ENCODE measurements around the gene SHISAL1.

The SHISAL1 gene

DNA sequence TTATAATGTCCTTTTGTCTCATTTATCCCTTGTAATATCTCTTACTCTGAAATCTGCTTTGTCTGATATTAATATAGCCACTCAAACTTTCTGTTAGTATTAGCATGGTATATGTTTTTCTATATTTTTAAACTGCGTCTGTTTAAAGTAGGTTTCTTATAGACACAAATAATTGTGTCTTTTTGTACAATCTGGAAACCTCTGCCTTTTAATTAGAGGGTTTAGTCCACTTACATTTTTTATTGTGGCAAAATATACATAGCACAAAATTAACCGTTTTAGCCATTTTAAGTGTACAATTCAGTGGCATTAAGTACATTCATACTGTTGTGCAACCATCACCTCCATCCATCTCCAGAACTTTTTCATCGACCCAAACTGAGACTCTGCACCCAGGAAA is 103.4 kb downstream of the SHISAL1 start:
- no peak overlapping the region for H3K4ac ChIP-seq (ENCODE audit: low read depth, low read length)

DNA sequence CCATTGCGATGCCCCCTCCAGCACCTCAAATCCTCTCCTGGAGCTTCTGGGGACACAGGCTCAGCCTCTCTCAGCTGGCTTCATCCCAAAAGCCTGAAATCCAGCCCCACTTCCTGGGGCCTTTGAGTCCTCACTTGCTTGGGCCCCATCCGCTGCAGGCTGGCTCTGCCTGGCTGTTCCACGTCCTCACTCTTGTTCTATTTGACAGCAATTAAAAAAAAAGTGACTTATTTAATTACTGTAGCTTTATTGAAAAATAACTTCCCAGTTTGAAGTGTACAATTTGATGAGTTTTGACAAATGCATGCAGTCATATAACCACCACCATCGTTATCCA is 104.8 kb downstream of the SHISAL1 start:
- Histone ChIP-seq H3K4me3 (ENCODE audit: low read depth, low read length) (no peak overlapping the region), H2AFZ (ENCODE audit: insufficient read depth, low read length, poor library complexity) (no peak overlapping the region), H3K18ac (ENCODE audit: low read length) (no peak overlapping the region), H3K4me1 (ENCODE audit: control insufficient read depth in 1 of 2, insufficient read depth in 2 of 2, low read length in 2 of 2) (no peaks in the 10 kb centered on the region), H2BK12ac (ENCODE audit: low read length) (no peak overlapping the region), H3K27ac (ENCODE audit: low read depth, low read length) (no peak overlapping the region), H2BK5ac (ENCODE audit: low read depth, low read length, poor library complexity) (no peak overlapping the region), H3K4ac (ENCODE audit: low read depth, low read length) (no peak overlapping the region), H3K4me2 (ENCODE audit: low read length) (no peak overlapping the region), H3K14ac (ENCODE audit: low read length) (no peak overlapping the region), H3K9ac (ENCODE audit: low read length) (no peak overlapping the region), H3K36me3 (ENCODE audit: control insufficient read depth in 1 of 2, insufficient read depth in 2 of 2, low read length in 2 of 2) (no peaks in the 10 kb centered on the region), H2AK5ac (ENCODE audit: low read length) (no peak overlapping the region), H4K91ac (ENCODE audit: low read depth, low read length) (no peak overlapping the region), H3K79me1 (ENCODE audit: low read length) (no peaks in the 10 kb centered on the region), H3K79me2 (ENCODE audit: control insufficient read depth, insufficient read depth, low read length, poor library complexity) (no peaks in the 10 kb centered on the region), H4K12ac (ENCODE audit: low read depth, low read length) (no peak overlapping the region), H3K27me3 (ENCODE audit: insufficient read depth, low read length) (no peaks in the 10 kb centered on the region), H4K8ac (ENCODE audit: low read depth, low read length) (no peak overlapping the region), H3K23ac (ENCODE audit: low read length) (no peak overlapping the region), H2BK120ac (ENCODE audit: insufficient read depth, low read length, poor library complexity) (no peak overlapping the region), H3K9me3 (ENCODE audit: insufficient read depth, low read depth, low read length) (no peaks in the 10 kb centered on the region)
- WGBS (ENCODE audit: extremely low coverage, insufficient coverage, insufficient read length), result no CpG with 5 or more reads among the region's 4 CpGs
- DNase-seq, result no peak

More for the DNA sequence above, 103.4 kb downstream of the SHISAL1 start:
- no peak for DNase-seq
- Histone ChIP-seq H2BK5ac (ENCODE audit: low read depth, low read length, poor library complexity) (no peak overlapping the region), H3K79me1 (ENCODE audit: low read length) (no peaks in the 10 kb centered on the region), H2BK120ac (ENCODE audit: insufficient read depth, low read length, poor library complexity) (no peak overlapping the region), H3K14ac (ENCODE audit: low read length) (no peak overlapping the region), H3K23ac (ENCODE audit: low read length) (no peak overlapping the region), H3K27me3 (ENCODE audit: insufficient read depth, low read length) (no peaks in the 10 kb centered on the region), H3K4me2 (ENCODE audit: low read length) (no peak overlapping the region), H3K27ac (ENCODE audit: low read depth, low read length) (no peak overlapping the region), H3K18ac (ENCODE audit: low read length) (no peak overlapping the region), H3K36me3 (ENCODE audit: control insufficient read depth in 1 of 2, insufficient read depth in 2 of 2, low read length in 2 of 2) (no peaks in the 10 kb centered on the region), H2BK12ac (ENCODE audit: low read length) (no peak overlapping the region), H2AK5ac (ENCODE audit: low read length) (no peak overlapping the region), H2AFZ (ENCODE audit: insufficient read depth, low read length, poor library complexity) (no peak overlapping the region), H4K8ac (ENCODE audit: low read depth, low read length) (no peak overlapping the region), H4K12ac (ENCODE audit: low read depth, low read length) (no peak overlapping the region), H3K4me1 (ENCODE audit: control insufficient read depth in 1 of 2, insufficient read depth in 2 of 2, low read length in 2 of 2) (no peaks in the 10 kb centered on the region), H3K9me3 (ENCODE audit: insufficient read depth, low read depth, low read length) (no peaks in the 10 kb centered on the region), H4K91ac (ENCODE audit: low read depth, low read length) (no peak overlapping the region), H3K9ac (ENCODE audit: low read length) (no peak overlapping the region), H3K4me3 (ENCODE audit: low read depth, low read length) (no peak overlapping the region), H3K79me2 (ENCODE audit: control insufficient read depth, insufficient read depth, low read length, poor library complexity) (no peaks in the 10 kb centered on the region)
- WGBS (ENCODE audit: extremely low coverage, insufficient coverage, insufficient read length), result no CpG with 5 or more reads among the region's 3 CpGs

DNA sequence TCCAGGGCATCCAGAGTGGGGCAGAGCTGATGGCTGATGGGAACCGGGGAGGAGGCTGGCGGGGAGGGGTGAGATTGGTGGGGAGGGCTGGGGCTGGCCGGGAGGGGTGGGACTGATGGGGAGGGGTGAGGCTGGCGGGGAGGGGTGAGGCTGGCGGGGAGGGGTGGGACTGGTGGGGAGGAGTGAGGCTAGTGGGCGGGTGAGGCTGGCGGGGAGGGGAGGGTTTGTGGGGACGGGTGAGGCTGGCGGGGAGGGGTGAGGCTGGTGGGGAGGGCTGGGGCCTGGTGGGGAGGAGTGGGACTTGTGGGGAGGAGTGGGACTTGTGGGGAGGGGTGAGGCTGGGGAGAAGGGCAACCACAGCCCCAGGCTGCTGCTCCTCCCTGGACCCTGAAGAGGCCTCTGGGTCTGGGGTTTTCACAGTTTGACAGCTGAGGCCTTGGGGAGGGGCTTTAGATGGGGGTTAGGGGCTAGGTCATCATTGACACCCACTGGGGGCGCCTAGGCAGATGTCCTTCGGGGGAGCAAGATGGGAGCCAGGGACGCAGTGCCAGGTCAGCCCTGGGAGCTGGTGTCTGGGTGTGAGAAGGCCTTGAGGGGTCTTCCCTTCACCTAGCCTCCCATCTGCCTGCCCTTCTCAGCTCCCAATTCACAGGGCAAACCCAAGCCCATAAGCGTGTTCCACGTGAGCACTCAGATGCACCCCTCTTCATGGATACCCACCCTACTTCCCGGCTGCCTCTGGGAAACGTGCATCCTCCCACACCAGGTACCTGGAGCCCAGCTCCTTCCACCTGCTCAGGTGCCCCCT is 105.4 kb downstream of the SHISAL1 start:
- Histone ChIP-seq H3K14ac (ENCODE audit: low read length) (no peak overlapping the region), H3K27me3 (ENCODE audit: insufficient read depth, low read length) (no peaks in the 10 kb centered on the region), H3K9ac (ENCODE audit: low read length) (no peak overlapping the region), H4K8ac (ENCODE audit: low read depth, low read length) (no peak overlapping the region), H2BK120ac (ENCODE audit: insufficient read depth, low read length, poor library complexity) (no peak overlapping the region), H3K23ac (ENCODE audit: low read length) (no peak overlapping the region), H4K91ac (ENCODE audit: low read depth, low read length) (no peak overlapping the region), H3K4ac (ENCODE audit: low read depth, low read length) (no peak overlapping the region), H3K4me2 (ENCODE audit: low read length) (no peak overlapping the region), H3K4me1 (ENCODE audit: control insufficient read depth in 1 of 2, insufficient read depth in 2 of 2, low read length in 2 of 2) (no peaks in the 10 kb centered on the region), H2BK5ac (ENCODE audit: low read depth, low read length, poor library complexity) (no peak overlapping the region), H3K18ac (ENCODE audit: low read length) (no peak overlapping the region), H3K79me1 (ENCODE audit: low read length) (no peaks in the 10 kb centered on the region), H3K4me3 (ENCODE audit: low read depth, low read length) (no peak overlapping the region), H3K79me2 (ENCODE audit: control insufficient read depth, insufficient read depth, low read length, poor library complexity) (no peaks in the 10 kb centered on the region), H2AFZ (ENCODE audit: insufficient read depth, low read length, poor library complexity) (no peak overlapping the region), H3K9me3 (ENCODE audit: insufficient read depth, low read depth, low read length) (no peaks in the 10 kb centered on the region), H2BK12ac (ENCODE audit: low read length) (no peak overlapping the region), H3K27ac (ENCODE audit: low read depth, low read length) (no peak overlapping the region), H4K12ac (ENCODE audit: low read depth, low read length) (no peak overlapping the region), H3K36me3 (ENCODE audit: control insufficient read depth in 1 of 2, insufficient read depth in 2 of 2, low read length in 2 of 2) (no peaks in the 10 kb centered on the region), H2AK5ac (ENCODE audit: low read length) (no peak overlapping the region)
- DNase-seq, result no peak
- no CpG with 5 or more reads among the region's 16 CpGs for WGBS (ENCODE audit: extremely low coverage, insufficient coverage, insufficient read length)

DNA sequence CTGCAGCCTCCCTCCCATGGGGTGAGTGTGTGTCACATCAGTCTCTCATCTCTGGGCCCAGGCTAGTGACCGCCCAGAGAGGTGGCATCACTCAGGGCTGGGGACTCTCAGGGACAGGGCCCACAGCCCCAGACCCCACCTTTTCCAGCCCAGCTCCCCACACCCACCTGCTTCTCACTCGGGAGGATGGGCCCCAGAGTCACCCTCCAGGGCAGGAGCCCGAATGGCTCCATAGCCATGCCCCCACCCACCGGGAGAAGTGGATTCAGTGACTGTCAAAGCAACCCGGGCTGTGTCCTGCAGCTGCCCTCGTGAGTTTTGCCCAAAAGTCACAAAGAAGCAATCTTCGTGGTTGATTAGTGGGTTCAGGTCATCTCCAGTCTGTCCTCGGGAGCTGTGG is 106.1 kb downstream of the SHISAL1 start:
- H2AFZ ChIP-seq (ENCODE audit: insufficient read depth, low read length, poor library complexity), result no peak overlapping the region
- H3K27me3 ChIP-seq (ENCODE audit: insufficient read depth, low read length), result no peaks in the 10 kb centered on the region
- H2AK5ac ChIP-seq (ENCODE audit: low read length), result no peak overlapping the region

More for the DNA sequence above, 106.1 kb downstream of the SHISAL1 start:
- Histone ChIP-seq H3K14ac (ENCODE audit: low read length) (no peak overlapping the region), H2BK12ac (ENCODE audit: low read length) (no peak overlapping the region), H4K8ac (ENCODE audit: low read depth, low read length) (no peak overlapping the region), H3K23ac (ENCODE audit: low read length) (no peak overlapping the region), H3K9me3 (ENCODE audit: insufficient read depth, low read depth, low read length) (no peaks in the 10 kb centered on the region), H3K4me1 (ENCODE audit: control insufficient read depth in 1 of 2, insufficient read depth in 2 of 2, low read length in 2 of 2) (no peaks in the 10 kb centered on the region), H4K12ac (ENCODE audit: low read depth, low read length) (no peak overlapping the region), H3K4ac (ENCODE audit: low read depth, low read length) (no peak overlapping the region), H3K9ac (ENCODE audit: low read length) (no peak overlapping the region), H3K4me2 (ENCODE audit: low read length) (no peak overlapping the region), H3K18ac (ENCODE audit: low read length) (no peak overlapping the region), H3K36me3 (ENCODE audit: control insufficient read depth in 1 of 2, insufficient read depth in 2 of 2, low read length in 2 of 2) (no peaks in the 10 kb centered on the region), H4K91ac (ENCODE audit: low read depth, low read length) (no peak overlapping the region), H3K27ac (ENCODE audit: low read depth, low read length) (no peak overlapping the region), H3K79me1 (ENCODE audit: low read length) (no peaks in the 10 kb centered on the region), H2BK120ac (ENCODE audit: insufficient read depth, low read length, poor library complexity) (no peak overlapping the region), H2BK5ac (ENCODE audit: low read depth, low read length, poor library complexity) (no peak overlapping the region), H3K79me2 (ENCODE audit: control insufficient read depth, insufficient read depth, low read length, poor library complexity) (no peaks in the 10 kb centered on the region), H3K4me3 (ENCODE audit: low read depth, low read length) (no peak overlapping the region)
- DNase-seq, result no peak
- no CpG with 5 or more reads among the region's 8 CpGs for WGBS (ENCODE audit: extremely low coverage, insufficient coverage, insufficient read length)
